ENCODE data around the gene VGF. TPM values are rescaled to one million over a fixed set of nuclear protein-coding genes. Genes with fewer than 3 reads are reported as not detected.

VGF gene
- total RNA-seq, 4 donors from 2014 or later, result not detected

- Histone ChIP-seq H3K27ac (no peak overlapping the region), H3K4me1 (peaks cover 6 to 14% (median 10%) of the 10 kb centered on the region in 3 donors), H3K4me3 (no peak overlapping the region), H3K9me3 (no peaks in the 10 kb centered on the region), H3K36me3 (no peaks in the 10 kb centered on the region), H3K27me3 (peaks cover 0 to 72% (median 18%) of the 10 kb centered on the region in 4 donors)
- no peak for DNase-seq
- TF ChIP-seq CTCF (IDR thresholded peaks at IDR 0.05), result no peak
- no peak for TF ChIP-seq POLR2A (IDR thresholded peaks at IDR 0.05)
- WGBS, 2 donors, result 69 to 80% methylated on average over 3 to 11 of the region's 21 CpGs
- intact Hi-C loops (cut with DNase I), result no loop called here
Observed at GRCh38 chr7:101197991-101198390, 32.6 kb upstream of the VGF start.

GRCh38 chr7:101195884-101196283 is 30.5 kb upstream of the VGF start:
- intact Hi-C loops (cut with DNase I), result no loop called here
- Histone ChIP-seq H3K27me3 (peaks cover 0 to 51% (median 6%) of the 10 kb centered on the region in 4 donors), H3K9me3 (no peaks in the 10 kb centered on the region), H3K36me3 (no peaks in the 10 kb centered on the region), H3K4me3 (no peak overlapping the region), H3K27ac (no peak overlapping the region), H3K4me1 (peaks cover 0 to 5% (median 0%) of the 10 kb centered on the region in 3 donors)
- WGBS, 2 donors, result 77 to 86% methylated on average over 1 to 3 of the region's 17 CpGs
- TF ChIP-seq POLR2A (IDR thresholded peaks at IDR 0.05) (no peak), CTCF (IDR thresholded peaks at IDR 0.05) (no peak)
- DNase-seq, result no peak

GRCh38 chr7:101189109-101189508 is 23.7 kb upstream of the VGF start:
- no peak for DNase-seq
- 70 to 73% methylated on average over 8 of the region's 8 CpGs for whole genome bisulfite sequencing, 2 donors
- intact Hi-C loops (cut with DNase I), result no loop called here

GRCh38 chr7:101186844-101187428 is 21.6 kb upstream of the VGF start:
- Histone ChIP-seq H3K27ac (no peak overlapping the region), H3K4me3 (no peak overlapping the region), H3K27me3 (peaks cover 0 to 52% (median 2%) of the 10 kb centered on the region in 4 donors), H3K4me1 (no peaks in the 10 kb centered on the region), H3K36me3 (no peaks in the 10 kb centered on the region), H3K9me3 (no peaks in the 10 kb centered on the region)
- 67 to 70% methylated on average over 2 to 4 of the region's 4 CpGs for WGBS, 2 donors
- no peak for TF ChIP-seq POLR2A (IDR thresholded peaks at IDR 0.05)
- TF ChIP-seq CTCF (IDR thresholded peaks at IDR 0.05), result no peak
- no peak for DNase-seq
- intact Hi-C loops (cut with DNase I), result no loop called here

More at GRCh38 chr7:101189109-101189508, 23.7 kb upstream of the VGF start:
- no peak for TF ChIP-seq CTCF (IDR thresholded peaks at IDR 0.05)
- no peak for TF ChIP-seq POLR2A (IDR thresholded peaks at IDR 0.05)
- H3K27me3 ChIP-seq, result peaks cover 0 to 30% (median 0%) of the 10 kb centered on the region in 4 donors
- H3K4me1 ChIP-seq, result peaks cover 0 to 5% (median 0%) of the 10 kb centered on the region in 3 donors
- H3K4me3 ChIP-seq, result no peak overlapping the region
- H3K27ac ChIP-seq, result no peak overlapping the region
- H3K9me3 ChIP-seq, result no peaks in the 10 kb centered on the region
- no peaks in the 10 kb centered on the region for H3K36me3 ChIP-seq

GRCh38 chr7:101186194-101186593 is 20.8 kb upstream of the VGF start:
- H3K4me3 ChIP-seq, result no peak overlapping the region
- H3K27me3 ChIP-seq, result peaks cover 0 to 59% (median 2%) of the 10 kb centered on the region in 4 donors
- WGBS, 2 donors, result 48 to 57% methylated on average over 6 of the region's 6 CpGs
- H3K9me3 ChIP-seq, result no peaks in the 10 kb centered on the region
- DNase-seq, result no peak
- H3K27ac ChIP-seq, result no peak overlapping the region
- intact Hi-C loops (cut with DNase I), result no loop called here
- TF ChIP-seq CTCF (IDR thresholded peaks at IDR 0.05) (no peak), POLR2A (IDR thresholded peaks at IDR 0.05) (no peak)
- no peaks in the 10 kb centered on the region for H3K4me1 ChIP-seq
- no peaks in the 10 kb centered on the region for H3K36me3 ChIP-seq
